Panc1 (cell line): ENCODE measurements around the gene ZNF689. TPM values are rescaled to one million over a fixed set of nuclear protein-coding genes. Genes with fewer than 3 reads are reported as not detected.

ENCODE experiments used
- ATAC-seq: fragments of 200-7000 bp; cut with Tn5 transposase; 2 replicates; pipeline ENCODE4 v1.9.1; 2020; ENCODE audit warnings: mild to moderate bottlenecking, moderate library complexity
- BruUV-seq: library from RNA; stranded (reverse); fragments of 400-500 nt; replicated peaks from 2 replicates; lab custom pipeline; 2021; lab: Mats Ljungman, UMichigan
- CTCF ChIA-PET: fragments of 300-600 bp; sonication (Branson Sonifier 250); formaldehyde crosslinking; loops from one replicate; lab custom pipeline; 2022; ENCODE audit warnings: antibody characterized with exemption; lab: Charles Lee
- POLR2A ChIA-PET: fragments of 300-600 bp; sonication (Branson Sonifier 250); formaldehyde crosslinking; loops from one replicate; lab custom pipeline; 2022; ENCODE audit warnings: antibody characterized with exemption; lab: Charles Lee
- DNase-seq: peaks from one replicate; pipeline ENCODE4 v3.0.0-alpha.2; 2010; ENCODE audit warnings: low read depth, low spot score
- H3K27ac ChIP-seq: 2 replicates; pipeline ENCODE4 v1.5.1; 2011; ENCODE audit warnings: mild to moderate bottlenecking, low read length, inconsistent platforms
- H3K27me3 ChIP-seq: fragments of 200-500 bp; sonication (Bioruptor generic); 2 replicates; pipeline ENCODE4 v1.6.0; 2014; ENCODE audit warnings: low read length, inconsistent platforms; ENCODE audit not compliant: control insufficient read depth, insufficient read depth
- H3K36me3 ChIP-seq: fragments of 200-500 bp; sonication (Bioruptor generic); 2 replicates; pipeline ENCODE4 v1.5.1; 2014; ENCODE audit warnings: inconsistent platforms, mild to moderate bottlenecking, low read length, moderate library complexity; ENCODE audit not compliant: control insufficient read depth, insufficient read depth
- H3K4me1 ChIP-seq: 2 replicates; pipeline ENCODE4 v1.5.1; 2011; ENCODE audit warnings: inconsistent platforms, mild to moderate bottlenecking, low read length, moderate library complexity; ENCODE audit not compliant: control insufficient read depth, insufficient read depth
- H3K4me3 ChIP-seq, 2 experiments: 2 replicates each; pipeline ENCODE4 v1.5.1; 2011 to 2012; ENCODE audit warnings: low read depth in 2 of 2, low read length in 2 of 2, mild to moderate bottlenecking in 2 of 2, inconsistent platforms in 1 of 2, moderate library complexity in 1 of 2
- H3K9me3 ChIP-seq: fragments of 200-500 bp; sonication (Bioruptor generic); 2 replicates; pipeline ENCODE4 v1.5.1; 2014; ENCODE audit warnings: low read depth, mild to moderate bottlenecking, inconsistent platforms, low read length, moderate library complexity; ENCODE audit not compliant: control insufficient read depth, insufficient read depth
- CTCF ChIP-seq: fragments of 450-650 bp; IDR thresholded peaks from 2 replicates; pipeline ENCODE4 v1.5.1; 2017; ENCODE audit warnings: mild to moderate bottlenecking
- POLR2AphosphoS5 ChIP-seq: IDR thresholded peaks from 2 replicates; pipeline ENCODE4 v1.6.1; 2012; ENCODE audit warnings: mild to moderate bottlenecking, low read depth, low read length, moderate library complexity
- REST ChIP-seq, 2 experiments: IDR thresholded peaks; 2 replicates each; pipeline ENCODE4 v1.6.1; 2011 to 2012; ENCODE audit warnings: low read depth in 2 of 2, control low read depth in 1 of 2, low read length in 1 of 2, mild to moderate bottlenecking in 1 of 2, moderate library complexity in 1 of 2; ENCODE audit not compliant: insufficient read depth in 1 of 2
- SIN3A ChIP-seq: IDR thresholded peaks from 2 replicates; pipeline ENCODE4 v1.6.1; 2012; ENCODE audit warnings: low read depth, mild to moderate bottlenecking, low read length, moderate library complexity, borderline replicate concordance; ENCODE audit not compliant: insufficient read depth
- TCF7L2 ChIP-seq: IDR thresholded peaks from 2 replicates; pipeline ENCODE4 v1.6.1; 2011; ENCODE audit warnings: mild to moderate bottlenecking, low read depth, low read length, inconsistent platforms
- in situ Hi-C: cut with HindIII; loops from 2 replicates; pipeline ENCODE4 v1.10.0; 2016; ENCODE audit warnings: low sequenced_read_pairs, low pct_unique_long_range_greater_than_20kb
- intact Hi-C: fragments of 100-400 bp; cut with micrococcal nuclease; formaldehyde crosslinking; loops from one replicate; pipeline ENCODE4 v1.10.0; 2022; ENCODE audit not compliant: unreplicated experiment
- total RNA-seq: library from RNA; stranded (reverse); gene quantifications from one replicate; pipeline ENCODE4 v1.2.1, GENCODE V29; 2021; ENCODE audit not compliant: unreplicated experiment

The ZNF689 gene
- total RNA-seq, 1 experiment from 2014 or later: 16.5 TPM

- POLR2A ChIA-PET: no interaction called here
- ATAC-seq (no peak), DNase-seq (no peak)
- H3K36me3 ChIP-seq: no peaks in the 10 kb centered on the region
- peaks cover 9% of the 10 kb centered on the region; the same call in 1 of the 2 replicates for H3K4me1 ChIP-seq
- intact Hi-C loops (no loop called here), in situ Hi-C loops (no loop called here)
- CTCF ChIA-PET: no interaction called here
- no peaks in the 10 kb centered on the region for H3K27me3 ChIP-seq
- BruUV-seq: no TSS peak
- no peaks in the 10 kb centered on the region for H3K9me3 ChIP-seq
- peak overlapping the region; percentile 85 for H3K27ac ChIP-seq
- TF ChIP-seq SIN3A (no peak), TCF7L2 (no peak), POLR2AphosphoS5 (no peak), CTCF (no peak), REST (IDR thresholded peaks at IDR 0.05; ENCODE audit: insufficient read depth in 1 of 2, low read depth in 2 of 2, low read length in 1 of 2) (no peak)
- no peak overlapping the region for H3K4me3 ChIP-seq
These were observed 50.5 kb downstream of the ZNF689 start for GRCh38 chr16:30559690-30560089.

GRCh38 chr16:30558789-30559377 is 51.3 kb downstream of the ZNF689 start:
- no peak for DNase-seq
- no peaks in the 10 kb centered on the region for H3K36me3 ChIP-seq
- ChIA-PET POLR2A (interaction anchor here (0.6 to 0.9 kb wide), 3 partner anchors 13 to 159 kb away, joined by 3 to 4 read pairs (median 4); partner anchors contain the start of gene ZNF688), CTCF (interaction anchor here (0.6 to 1.3 kb wide), 3 partner anchors 36 to 129 kb away, joined by 3 to 6 read pairs (median 3); partner anchors contain the start of gene DCTPP1)
- no peaks in the 10 kb centered on the region for H3K9me3 ChIP-seq
- ATAC-seq: no peak; the same call in 1 of the 2 replicates
- TF ChIP-seq REST (IDR thresholded peaks at IDR 0.05; ENCODE audit: insufficient read depth in 1 of 2, low read depth in 2 of 2, low read length in 1 of 2): no peak
- no peak for TF ChIP-seq TCF7L2
- TF ChIP-seq POLR2AphosphoS5: no peak
- TF ChIP-seq CTCF: no peak
- in situ Hi-C loops (no loop called here), intact Hi-C loops (no loop called here)
- H3K27me3 ChIP-seq: no peaks in the 10 kb centered on the region
- H3K27ac ChIP-seq: peak overlapping the region; percentile 85
- peak overlapping the region; percentile 56 to 82 for H3K4me3 ChIP-seq
- H3K4me1 ChIP-seq: peaks cover 9% of the 10 kb centered on the region; the same call in 1 of the 2 replicates
- BruUV-seq: no TSS peak
